LNCaP clone FGC (cell line): Measurements from ENCODE around the gene C6orf89.
A peak's percentile ranks its signal among the peaks of the same experiment; 100 is the strongest.

Source experiments
- DNase-seq: peaks from one replicate; pipeline ENCODE4 v3.0.0-alpha.2; 2011; ENCODE audit warnings: low read depth
- H3K4me3 ChIP-seq: 2 replicates; pipeline ENCODE4 v1.5.1; 2011; ENCODE audit warnings: mild to moderate bottlenecking, low read depth, low read length, control low read depth
- TF ChIP-seq, protein P1 (sequence below): IDR thresholded peaks from 2 replicates; pipeline ENCODE4 v1.5.1; 2012; ENCODE audit warnings: mild to moderate bottlenecking; ENCODE audit not compliant: control insufficient read depth, insufficient read depth; ENCODE audit errors: extremely low read depth

C6orf89 gene

DNA sequence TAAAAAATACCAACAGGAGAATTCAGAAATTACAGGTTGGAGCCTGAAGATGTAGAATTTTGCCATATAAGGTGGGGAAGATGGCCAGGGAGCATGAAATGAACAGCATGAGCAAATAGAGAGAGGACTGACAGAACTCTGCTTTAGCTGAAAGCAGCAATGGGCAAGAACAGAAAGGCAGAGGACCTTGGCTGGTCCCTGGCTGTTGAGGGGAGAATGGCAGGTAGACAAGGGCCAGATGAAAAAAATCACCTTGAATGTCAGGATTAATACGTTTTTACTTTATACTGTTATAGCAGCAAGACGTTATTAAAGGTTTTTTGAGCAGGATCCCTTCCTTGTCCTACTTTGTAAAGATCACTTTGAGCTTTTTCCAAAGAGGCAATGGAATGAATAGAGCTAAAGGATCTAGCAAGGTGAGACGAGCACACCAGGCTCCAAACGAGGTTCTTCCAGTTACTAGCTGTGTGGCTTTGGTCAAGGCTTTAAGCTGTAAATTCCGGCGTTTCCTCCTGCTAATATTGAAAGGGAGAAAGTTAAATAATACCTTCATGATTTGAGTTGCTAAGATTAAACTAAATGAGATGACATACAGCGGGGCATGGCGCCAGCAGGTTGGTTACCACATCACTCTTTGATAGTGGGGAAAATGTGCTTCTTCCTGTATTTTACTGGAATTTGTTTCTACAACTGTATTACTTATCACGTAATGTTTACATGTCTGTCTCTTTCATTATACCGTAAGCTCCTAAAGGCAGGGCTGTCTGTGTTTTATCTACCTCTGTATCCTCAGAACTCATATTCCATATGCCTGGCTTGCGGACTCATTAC lies 11.9 kb upstream of the C6orf89 start:
- TF ChIP-seq, protein P1, sequence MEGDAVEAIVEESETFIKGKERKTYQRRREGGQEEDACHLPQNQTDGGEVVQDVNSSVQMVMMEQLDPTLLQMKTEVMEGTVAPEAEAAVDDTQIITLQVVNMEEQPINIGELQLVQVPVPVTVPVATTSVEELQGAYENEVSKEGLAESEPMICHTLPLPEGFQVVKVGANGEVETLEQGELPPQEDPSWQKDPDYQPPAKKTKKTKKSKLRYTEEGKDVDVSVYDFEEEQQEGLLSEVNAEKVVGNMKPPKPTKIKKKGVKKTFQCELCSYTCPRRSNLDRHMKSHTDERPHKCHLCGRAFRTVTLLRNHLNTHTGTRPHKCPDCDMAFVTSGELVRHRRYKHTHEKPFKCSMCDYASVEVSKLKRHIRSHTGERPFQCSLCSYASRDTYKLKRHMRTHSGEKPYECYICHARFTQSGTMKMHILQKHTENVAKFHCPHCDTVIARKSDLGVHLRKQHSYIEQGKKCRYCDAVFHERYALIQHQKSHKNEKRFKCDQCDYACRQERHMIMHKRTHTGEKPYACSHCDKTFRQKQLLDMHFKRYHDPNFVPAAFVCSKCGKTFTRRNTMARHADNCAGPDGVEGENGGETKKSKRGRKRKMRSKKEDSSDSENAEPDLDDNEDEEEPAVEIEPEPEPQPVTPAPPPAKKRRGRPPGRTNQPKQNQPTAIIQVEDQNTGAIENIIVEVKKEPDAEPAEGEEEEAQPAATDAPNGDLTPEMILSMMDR: no peak
- peak overlapping the region; percentile 90 for H3K4me3 ChIP-seq
- DNase-seq: no peak

GRCh38 chr6:36874443-36875249 lies 11.1 kb upstream of the C6orf89 start, which contains the start of gene PPIL1:
Gene PPIL1, minus strand, starts transcription at chr6:36874803. Its CDS starts 31 bp downstream, at chr6:36874772.
- DNase-seq: peak; percentile 73
- H3K4me3 ChIP-seq: peak within 1 kb of the TSS; percentile 90
- TF ChIP-seq, protein P1: no peak

DNA sequence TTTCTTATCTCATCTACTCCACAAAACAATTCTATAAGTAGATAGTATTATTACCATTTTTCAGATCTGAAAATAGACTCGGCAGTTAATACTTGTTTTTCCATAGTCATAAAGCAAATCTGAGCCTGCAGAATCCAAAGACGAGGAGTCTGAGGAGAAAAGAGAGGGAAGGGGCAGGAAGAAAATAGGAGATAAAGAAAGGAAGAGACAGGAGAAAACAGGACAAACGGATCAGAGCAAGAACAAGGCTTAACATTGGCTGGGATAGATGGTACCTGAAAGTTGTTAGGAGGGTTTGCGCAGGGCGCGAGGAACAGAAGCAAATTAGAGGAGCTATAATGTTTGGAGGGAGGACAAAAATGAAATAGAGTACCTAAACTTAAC lies 10.5 kb upstream of the C6orf89 start:
- DNase-seq: no peak
- TF ChIP-seq, protein P1: no peak
- peak overlapping the region; percentile 90 for H3K4me3 ChIP-seq

GRCh38 chr6:36884610-36885009 lies 1.1 kb upstream of the C6orf89 start:
- no peak overlapping the region for H3K4me3 ChIP-seq
- DNase-seq: no peak
- TF ChIP-seq, protein P1: no peak

DNA sequence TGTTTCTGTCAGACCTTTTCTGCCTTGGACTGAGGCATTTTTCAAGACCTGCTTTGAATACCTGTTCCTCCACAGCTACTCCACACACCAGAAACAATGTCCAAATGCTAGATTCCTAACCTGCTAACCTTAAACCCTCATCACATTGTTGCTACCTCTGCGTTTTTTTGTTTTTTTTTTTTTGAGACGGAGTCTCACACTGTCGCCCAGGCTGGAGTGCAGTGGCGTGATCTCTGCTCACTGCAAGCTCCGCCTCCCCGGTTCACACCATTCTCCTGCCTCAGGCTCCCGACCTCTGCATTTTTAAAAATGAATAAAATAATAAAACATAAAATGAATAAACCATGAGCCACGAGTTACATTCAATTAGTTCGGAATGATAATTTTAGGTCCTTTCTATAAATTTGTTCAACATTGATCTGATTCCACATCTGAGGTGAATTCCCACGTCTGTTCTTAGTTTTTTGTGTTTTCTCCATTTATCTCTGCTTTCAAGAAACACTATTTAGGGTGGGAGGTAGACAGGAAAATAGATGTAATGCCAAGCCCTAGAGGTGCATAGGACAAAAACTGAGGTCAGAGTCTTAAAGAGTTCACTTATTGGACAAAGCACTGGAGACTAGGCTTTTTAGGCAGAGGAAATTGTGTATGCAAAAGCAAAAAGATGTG lies 1.3 kb downstream of the C6orf89 start:
- TF ChIP-seq, protein P1: no peak
- peak overlapping the region; percentile 95 for H3K4me3 ChIP-seq
- no peak for DNase-seq

DNA sequence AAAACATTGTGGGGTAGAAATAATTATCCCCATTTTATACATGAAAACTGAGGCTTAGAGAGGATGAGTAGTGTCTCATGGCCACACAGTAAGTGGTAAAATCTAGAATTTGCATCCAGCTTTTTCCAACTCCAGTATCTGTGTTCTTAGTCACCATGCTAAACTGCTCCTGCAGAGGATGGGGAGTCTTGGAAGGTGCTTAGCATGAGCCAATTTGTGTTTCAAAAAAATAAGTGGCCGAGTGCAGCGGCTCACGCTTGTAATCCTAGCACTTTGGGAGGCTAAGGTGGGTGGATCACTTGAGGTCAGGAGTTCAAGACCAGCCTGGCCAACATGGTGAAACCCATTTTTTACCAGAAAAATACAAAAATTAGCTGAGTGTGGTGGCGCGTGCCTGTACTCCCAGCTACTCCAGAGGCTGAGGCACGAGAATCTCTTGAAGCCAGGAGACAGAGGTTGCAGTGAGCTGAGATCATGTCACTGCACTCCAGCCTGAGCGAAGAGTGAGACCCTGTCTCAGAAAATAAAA lies 2.4 kb downstream of the C6orf89 start:
- TF ChIP-seq, protein P1: no peak
- H3K4me3 ChIP-seq: no peak overlapping the region
- no peak for DNase-seq
